Breast epithelium (tissue), 3 donors: ENCODE results near the gene NUDT15.

Experiments
- POLR2A ChIP-seq: fragments of 450-650 bp; IDR thresholded peaks from one replicate; pipeline ENCODE4 v1.6.1; 2016; ENCODE audit warnings: antibody characterized with exemption, mild to moderate bottlenecking, moderate library complexity
- TF ChIP-seq, protein P1 (sequence below), 3 donors: fragments of 450-650 bp; IDR thresholded peaks; one replicate each; pipeline ENCODE4 v1.5.1; 2016 to 2017; ENCODE audit warnings: antibody characterized with exemption in 3 of 3, mild to moderate bottlenecking in 3 of 3, moderate library complexity in 3 of 3

DNA sequence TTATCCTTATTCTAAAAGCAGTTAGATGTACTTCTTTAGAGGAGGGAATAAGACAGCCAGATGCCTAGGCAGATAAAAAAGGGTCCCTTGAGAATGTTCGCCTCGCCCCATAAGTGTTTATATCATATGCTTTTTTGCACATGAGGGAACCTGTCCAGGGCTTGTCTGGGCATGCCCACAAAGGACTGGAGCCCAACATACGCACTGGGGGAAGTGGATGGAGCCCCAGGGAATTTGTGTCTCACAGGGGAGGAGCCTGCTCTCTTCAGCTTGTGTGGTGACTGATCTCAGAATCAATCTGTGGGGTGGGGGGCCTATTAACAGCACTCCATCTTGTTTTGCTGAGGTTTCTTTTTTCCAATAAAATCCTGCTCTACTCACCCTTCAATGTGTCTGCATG lies 34.8 kb downstream of the NUDT15 start:
- TF ChIP-seq, protein P1, sequence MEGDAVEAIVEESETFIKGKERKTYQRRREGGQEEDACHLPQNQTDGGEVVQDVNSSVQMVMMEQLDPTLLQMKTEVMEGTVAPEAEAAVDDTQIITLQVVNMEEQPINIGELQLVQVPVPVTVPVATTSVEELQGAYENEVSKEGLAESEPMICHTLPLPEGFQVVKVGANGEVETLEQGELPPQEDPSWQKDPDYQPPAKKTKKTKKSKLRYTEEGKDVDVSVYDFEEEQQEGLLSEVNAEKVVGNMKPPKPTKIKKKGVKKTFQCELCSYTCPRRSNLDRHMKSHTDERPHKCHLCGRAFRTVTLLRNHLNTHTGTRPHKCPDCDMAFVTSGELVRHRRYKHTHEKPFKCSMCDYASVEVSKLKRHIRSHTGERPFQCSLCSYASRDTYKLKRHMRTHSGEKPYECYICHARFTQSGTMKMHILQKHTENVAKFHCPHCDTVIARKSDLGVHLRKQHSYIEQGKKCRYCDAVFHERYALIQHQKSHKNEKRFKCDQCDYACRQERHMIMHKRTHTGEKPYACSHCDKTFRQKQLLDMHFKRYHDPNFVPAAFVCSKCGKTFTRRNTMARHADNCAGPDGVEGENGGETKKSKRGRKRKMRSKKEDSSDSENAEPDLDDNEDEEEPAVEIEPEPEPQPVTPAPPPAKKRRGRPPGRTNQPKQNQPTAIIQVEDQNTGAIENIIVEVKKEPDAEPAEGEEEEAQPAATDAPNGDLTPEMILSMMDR (IDR thresholded peaks at IDR 0.05): no peak
- no peak for TF ChIP-seq POLR2A
